A673 (cell line): ENCODE measurements around the gene TCF12. TPM values are rescaled to one million over a fixed set of nuclear protein-coding genes. Genes with fewer than 3 reads are reported as not detected.

Source experiments
- BruUV-seq: library from RNA; stranded (reverse); fragments of 400-500 nt; replicated peaks from 2 replicates; lab custom pipeline; 2021; lab: Mats Ljungman, UMichigan
- CTCF ChIA-PET: fragments of 300-600 bp; sonication (Branson Sonifier 250); formaldehyde crosslinking; loops from one replicate; lab custom pipeline; 2022; ENCODE audit warnings: antibody characterized with exemption; lab: Charles Lee
- POLR2A ChIA-PET: fragments of 300-600 bp; sonication (Branson Sonifier 250); formaldehyde crosslinking; loops from one replicate; lab custom pipeline; 2022; ENCODE audit warnings: antibody characterized with exemption; ENCODE audit not compliant: low non-redundant PET; lab: Charles Lee
- DNase-seq: peaks from one replicate; pipeline ENCODE4 v3.0.0-alpha.2; 2015; ENCODE audit warnings: low spot score
- H3K27ac ChIP-seq: fragments of 200-600 bp; sonication (generic); 2 replicates; pipeline ENCODE4 v1.5.1; 2016; ENCODE audit warnings: mixed run types, low read depth, mild to moderate bottlenecking, mixed read lengths, antibody characterized with exemption, low read length; ENCODE audit not compliant: poor library complexity, severe bottlenecking
- H3K27me3 ChIP-seq: fragments of 200-600 bp; sonication (generic); replicated peaks from 2 replicates; pipeline ENCODE4 v1.6.1; 2017; ENCODE audit warnings: mixed run types, low read depth, mild to moderate bottlenecking, mixed read lengths, antibody characterized with exemption, low read length; ENCODE audit not compliant: insufficient read depth, poor library complexity
- H3K36me3 ChIP-seq: fragments of 200-600 bp; sonication (generic); 2 replicates; pipeline ENCODE4 v1.6.1; 2016; ENCODE audit warnings: mixed run types, mild to moderate bottlenecking, mixed read lengths, antibody characterized with exemption, low read length; ENCODE audit not compliant: insufficient read depth, poor library complexity, severe bottlenecking
- H3K4me1 ChIP-seq: fragments of 200-600 bp; sonication (generic); 2 replicates; pipeline ENCODE4 v1.6.1; 2017; ENCODE audit warnings: mixed run types, mild to moderate bottlenecking, mixed read lengths, antibody characterized with exemption, low read length; ENCODE audit not compliant: insufficient read depth, poor library complexity, severe bottlenecking
- H3K4me3 ChIP-seq: fragments of 200-600 bp; sonication (generic); 2 replicates; pipeline ENCODE4 v1.5.1; 2016; ENCODE audit warnings: low read depth, mixed run types, mild to moderate bottlenecking, mixed read lengths, low read length; ENCODE audit not compliant: poor library complexity, severe bottlenecking
- H3K9me3 ChIP-seq: fragments of 200-600 bp; sonication (generic); 2 replicates; pipeline ENCODE4 v1.6.1; 2016; ENCODE audit warnings: mixed run types, low read depth, mild to moderate bottlenecking, mixed read lengths, antibody characterized with exemption, low read length; ENCODE audit not compliant: poor library complexity, severe bottlenecking
- EZH2 ChIP-seq: fragments of 200-600 bp; sonication (generic); IDR thresholded peaks from 2 replicates; pipeline ENCODE4 v1.6.1; 2017; ENCODE audit warnings: borderline replicate concordance, low read depth, mild to moderate bottlenecking, mixed read lengths, antibody characterized with exemption, low read length; ENCODE audit not compliant: poor library complexity, severe bottlenecking
- intact Hi-C: fragments of 100-400 bp; cut with micrococcal nuclease; formaldehyde crosslinking; loops from one replicate; pipeline ENCODE4 v1.10.0; 2022; ENCODE audit not compliant: unreplicated experiment
- total RNA-seq: library from RNA; stranded (reverse); gene quantifications from 2 replicates; pipeline ENCODE4 v1.2.3, GENCODE V29; 2021
- TF ChIP-seq, protein P1 (sequence below): fragments of 300-800, 200-600 bp; sonication (generic); conservative IDR thresholded peaks from 2 replicates; pipeline ENCODE4 v1.5.1; 2017; ENCODE audit warnings: low read depth, mild to moderate bottlenecking, antibody characterized with exemption, low read length, moderate library complexity, mixed read lengths

Gene TCF12
- total RNA-seq, 1 experiment from 2014 or later, result 351 TPM

DNA sequence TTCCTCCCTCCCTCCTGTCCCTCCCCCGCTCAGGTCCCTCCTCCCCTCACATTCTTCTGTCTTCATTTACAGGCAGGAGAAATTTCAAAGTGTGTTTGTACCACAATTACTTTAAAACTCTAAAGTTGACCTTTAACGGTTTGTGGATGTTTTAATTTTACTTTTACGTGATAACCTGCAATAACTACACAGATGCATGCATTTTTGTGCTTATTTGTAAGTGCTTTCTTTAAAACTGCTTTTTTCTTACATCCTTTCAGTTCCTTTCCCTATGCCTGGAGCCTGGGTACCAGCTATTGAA, 406.1 kb downstream of the TCF12 start:
- Histone ChIP-seq H3K27me3 (no peaks in the 10 kb centered on the region), H3K9me3 (no peaks in the 10 kb centered on the region), H3K4me1 (peaks cover 35% of the 10 kb centered on the region), H3K4me3 (no peak overlapping the region), H3K27ac (no peak overlapping the region), H3K36me3 (no peaks in the 10 kb centered on the region)
- CTCF ChIA-PET, result no interaction called here
- intact Hi-C loops, result no loop called here
- no peak for DNase-seq
- no peak for TF ChIP-seq EZH2
- TF ChIP-seq, protein P1, sequence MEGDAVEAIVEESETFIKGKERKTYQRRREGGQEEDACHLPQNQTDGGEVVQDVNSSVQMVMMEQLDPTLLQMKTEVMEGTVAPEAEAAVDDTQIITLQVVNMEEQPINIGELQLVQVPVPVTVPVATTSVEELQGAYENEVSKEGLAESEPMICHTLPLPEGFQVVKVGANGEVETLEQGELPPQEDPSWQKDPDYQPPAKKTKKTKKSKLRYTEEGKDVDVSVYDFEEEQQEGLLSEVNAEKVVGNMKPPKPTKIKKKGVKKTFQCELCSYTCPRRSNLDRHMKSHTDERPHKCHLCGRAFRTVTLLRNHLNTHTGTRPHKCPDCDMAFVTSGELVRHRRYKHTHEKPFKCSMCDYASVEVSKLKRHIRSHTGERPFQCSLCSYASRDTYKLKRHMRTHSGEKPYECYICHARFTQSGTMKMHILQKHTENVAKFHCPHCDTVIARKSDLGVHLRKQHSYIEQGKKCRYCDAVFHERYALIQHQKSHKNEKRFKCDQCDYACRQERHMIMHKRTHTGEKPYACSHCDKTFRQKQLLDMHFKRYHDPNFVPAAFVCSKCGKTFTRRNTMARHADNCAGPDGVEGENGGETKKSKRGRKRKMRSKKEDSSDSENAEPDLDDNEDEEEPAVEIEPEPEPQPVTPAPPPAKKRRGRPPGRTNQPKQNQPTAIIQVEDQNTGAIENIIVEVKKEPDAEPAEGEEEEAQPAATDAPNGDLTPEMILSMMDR, result no peak
- POLR2A ChIA-PET, result no interaction called here
- BruUV-seq, result no TSS peak

DNA sequence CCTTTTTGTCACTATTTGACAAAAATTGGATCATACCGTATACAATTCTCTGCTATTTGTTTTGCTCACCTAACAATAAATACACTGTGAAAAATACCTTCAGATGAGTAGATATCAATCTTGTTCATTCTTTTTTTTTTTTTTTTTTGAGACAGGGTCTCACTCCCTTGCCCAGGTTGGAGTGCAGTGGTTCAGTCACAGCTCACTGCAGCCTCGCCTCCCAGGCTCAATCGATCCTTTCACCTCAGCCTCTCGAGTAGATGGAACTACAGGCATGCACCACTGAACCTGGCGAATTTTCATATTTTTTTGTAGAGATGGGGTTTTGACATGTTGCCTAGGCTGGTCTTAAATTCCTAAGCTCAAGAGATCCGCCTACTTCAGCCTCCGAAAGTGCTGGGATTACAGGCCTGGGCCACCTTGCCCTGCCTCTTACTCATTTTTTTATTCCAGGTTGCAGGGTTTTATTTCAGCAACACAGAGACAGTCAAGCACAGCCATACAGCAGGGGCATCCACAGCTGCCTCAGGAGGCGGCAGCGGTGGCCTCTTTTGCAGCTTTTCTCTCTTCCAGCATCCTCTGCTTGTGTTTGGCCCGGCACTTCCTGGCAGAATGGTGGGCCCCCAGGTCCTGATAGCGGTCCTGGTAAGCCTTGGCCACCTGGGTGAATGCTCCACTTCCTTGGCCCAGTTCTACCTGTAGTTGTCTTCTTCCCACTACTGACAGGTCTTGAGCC, 406.7 kb downstream of the TCF12 start:
- POLR2A ChIA-PET, result no interaction called here
- Histone ChIP-seq H3K9me3 (no peaks in the 10 kb centered on the region), H3K4me3 (no peak overlapping the region), H3K36me3 (no peaks in the 10 kb centered on the region), H3K27ac (peak overlapping the region; percentile 25), H3K27me3 (no peaks in the 10 kb centered on the region), H3K4me1 (peaks cover 35% of the 10 kb centered on the region)
- no TSS peak for BruUV-seq
- no peak for TF ChIP-seq EZH2
- TF ChIP-seq, protein P1, result no peak
- intact Hi-C loops, result no loop called here
- no peak for DNase-seq
- CTCF ChIA-PET, result no interaction called here

DNA sequence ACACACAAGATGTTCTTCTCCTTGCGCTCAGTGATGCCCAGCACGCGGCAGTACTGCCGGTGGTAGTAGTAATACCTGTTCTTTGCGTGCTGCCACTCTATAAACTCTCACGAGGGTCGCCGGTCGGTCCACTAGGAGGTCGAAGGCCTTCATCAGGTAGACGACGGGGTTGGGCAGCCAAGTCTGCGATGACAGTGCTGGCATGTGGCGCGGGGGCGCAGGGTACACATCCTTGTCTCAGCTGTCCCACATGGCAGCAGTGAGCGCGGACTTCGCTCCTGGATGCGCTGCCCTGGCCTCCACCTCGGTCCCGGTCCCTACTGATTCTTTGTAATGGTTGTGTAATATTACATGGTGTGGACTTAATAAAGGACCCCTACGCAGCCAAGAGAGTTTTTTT, 407.8 kb downstream of the TCF12 start:
- Histone ChIP-seq H3K4me1 (peaks cover 35% of the 10 kb centered on the region), H3K27me3 (no peaks in the 10 kb centered on the region), H3K9me3 (no peaks in the 10 kb centered on the region), H3K4me3 (no peak overlapping the region), H3K36me3 (no peaks in the 10 kb centered on the region), H3K27ac (no peak overlapping the region)
- ChIA-PET POLR2A (no interaction called here), CTCF (no interaction called here)
- intact Hi-C loops, result no loop called here
- no peak for DNase-seq
- TF ChIP-seq, protein P1, result no peak
- TF ChIP-seq EZH2, result no peak
- BruUV-seq, result no TSS peak
